NCI-H226 (cell line): Measurements from ENCODE around the gene BICC1.

ENCODE experiments used
- DNase-seq: peaks from one replicate; pipeline ENCODE4 v3.0.0-alpha.2; 2015

BICC1 gene

GRCh38 chr10:58755677-58756076 is 243.0 kb downstream of the BICC1 start:
- peak; percentile 67 for DNase-seq

DNA sequence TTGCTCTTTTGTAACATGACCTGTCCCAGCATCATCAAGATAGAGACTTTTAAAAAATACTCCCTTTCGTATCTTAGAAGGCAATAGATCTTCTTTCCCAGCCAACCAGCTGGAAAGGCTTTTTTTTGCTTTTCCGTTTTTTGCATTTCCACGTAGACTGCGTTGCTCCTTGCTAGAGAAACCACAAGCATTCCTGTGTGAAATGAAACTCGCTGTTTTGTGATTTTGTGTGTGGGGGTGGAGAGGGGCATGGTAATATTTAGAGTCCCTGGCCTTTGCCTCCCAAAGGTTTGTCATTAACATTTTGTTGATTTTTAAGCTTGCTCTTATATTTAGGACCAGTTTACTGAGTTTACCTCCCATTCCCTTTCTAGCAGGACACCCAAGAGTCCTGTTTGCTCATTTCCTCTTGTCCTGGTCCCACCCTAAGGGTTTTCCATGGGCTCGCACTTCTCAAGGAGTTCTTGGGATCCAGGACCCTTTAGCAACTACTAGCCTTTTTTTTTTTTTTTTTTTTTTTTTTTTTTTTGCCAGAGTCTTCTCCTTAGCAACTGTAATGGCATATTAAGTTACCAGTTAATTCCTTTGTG is 243.6 kb downstream of the BICC1 start:
- peak; percentile 25 for DNase-seq

- no peak for DNase-seq
Observed at GRCh38 chr10:58757352-58758065, 244.8 kb downstream of the BICC1 start.

- DNase-seq = no peak
Observed at GRCh38 chr10:58758321-58758720, 245.6 kb downstream of the BICC1 start.

- no peak for DNase-seq
Observed at GRCh38 chr10:58764087-58764747, 251.5 kb downstream of the BICC1 start.

- no peak for DNase-seq
Observed at GRCh38 chr10:58765910-58766309, 253.2 kb downstream of the BICC1 start.

DNA sequence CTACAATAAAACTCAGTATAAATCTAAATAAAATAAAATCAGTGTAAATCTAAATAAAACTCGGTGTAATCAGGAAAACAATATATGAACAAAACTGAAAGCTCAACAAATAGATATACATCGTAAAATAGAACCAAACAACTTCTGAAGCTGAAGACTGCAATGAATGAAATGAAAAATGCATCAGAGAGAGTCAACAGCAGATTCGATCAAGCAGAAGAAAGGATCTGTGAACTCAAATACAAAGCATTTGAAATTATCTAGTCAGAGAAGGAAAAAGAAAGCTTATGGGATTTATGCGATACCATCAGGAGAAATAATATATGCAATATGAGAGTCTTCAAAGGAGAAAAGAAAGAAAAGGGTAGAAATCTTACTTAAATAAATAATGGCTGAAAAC is 255.0 kb downstream of the BICC1 start:
- no peak for DNase-seq

GRCh38 chr10:58771863-58772262 is 259.2 kb downstream of the BICC1 start:
- no peak for DNase-seq

DNA sequence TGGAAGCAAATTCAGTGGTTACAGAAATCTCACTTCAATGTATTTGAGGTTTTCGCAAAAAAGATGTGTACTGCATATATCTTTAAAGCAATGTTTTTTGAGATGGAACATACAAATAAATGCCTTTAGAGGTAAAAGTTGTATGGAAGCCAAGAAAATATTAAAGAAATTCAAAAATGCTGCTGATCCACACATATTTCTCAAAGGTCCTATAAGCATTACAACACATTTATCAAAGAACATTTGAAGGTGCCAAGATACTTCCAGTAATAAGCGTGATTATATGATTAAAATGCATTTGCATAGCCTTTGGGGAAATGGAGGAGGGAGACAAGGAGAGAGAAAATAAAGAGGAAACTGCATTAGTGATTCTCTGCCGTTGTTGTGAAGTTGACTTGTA is 260.1 kb downstream of the BICC1 start:
- DNase-seq = no peak

- DNase-seq = no peak
Observed at GRCh38 chr10:58773341-58773740, 260.7 kb downstream of the BICC1 start.

DNA sequence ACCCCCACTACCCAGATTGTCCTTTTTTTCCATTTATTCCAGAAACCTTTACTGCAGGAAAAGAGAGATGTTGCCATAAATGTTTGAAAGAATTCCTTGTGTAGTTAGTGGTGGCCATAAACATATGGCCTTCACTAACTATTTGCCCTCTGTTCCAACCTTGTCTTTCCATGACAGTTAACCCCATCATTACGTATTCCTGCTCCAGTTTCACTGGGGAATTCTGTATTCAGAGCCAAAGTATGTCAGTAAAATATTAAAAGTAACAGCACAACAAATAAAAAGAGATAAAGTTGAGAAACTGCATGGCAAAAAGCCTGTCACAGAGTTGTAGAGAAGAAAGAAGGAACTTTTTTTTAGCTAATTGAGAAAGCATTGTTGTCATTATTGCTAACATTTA is 261.3 kb downstream of the BICC1 start:
- no peak for DNase-seq

DNA sequence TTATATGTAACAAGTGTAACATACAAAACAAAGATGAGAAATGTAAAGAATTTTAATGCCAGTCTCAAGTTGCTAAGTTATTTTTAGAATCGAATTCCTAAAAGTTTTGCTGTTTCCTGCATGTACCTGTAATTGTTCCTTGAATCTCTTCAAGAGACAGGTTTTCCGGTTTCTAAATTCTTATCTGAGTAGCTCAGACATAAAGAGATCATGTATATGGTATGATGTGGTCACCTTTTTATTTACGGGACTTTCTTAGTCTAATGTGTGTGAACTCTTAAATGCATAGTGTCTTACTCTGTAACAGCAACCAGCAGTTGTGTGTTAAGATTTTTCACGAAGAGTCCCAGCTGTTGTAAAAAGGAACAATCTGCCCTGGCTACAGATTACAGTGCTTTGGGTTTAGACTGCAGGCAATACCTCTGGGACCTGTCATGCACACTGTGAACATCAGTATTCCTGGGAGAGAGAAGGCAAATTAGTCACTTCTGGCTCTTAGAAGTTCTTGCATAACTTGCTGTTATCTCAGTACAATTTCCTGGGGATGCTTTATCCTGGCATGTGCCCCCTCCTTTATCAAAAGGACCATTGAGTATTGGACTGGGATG is 263.4 kb downstream of the BICC1 start:
- DNase-seq = peak; percentile 84

- DNase-seq = peak; percentile 37
Observed at GRCh38 chr10:58776568-58777318, 264.1 kb downstream of the BICC1 start.

- no peak for DNase-seq
Observed at GRCh38 chr10:58778966-58779365, 266.3 kb downstream of the BICC1 start.

DNA sequence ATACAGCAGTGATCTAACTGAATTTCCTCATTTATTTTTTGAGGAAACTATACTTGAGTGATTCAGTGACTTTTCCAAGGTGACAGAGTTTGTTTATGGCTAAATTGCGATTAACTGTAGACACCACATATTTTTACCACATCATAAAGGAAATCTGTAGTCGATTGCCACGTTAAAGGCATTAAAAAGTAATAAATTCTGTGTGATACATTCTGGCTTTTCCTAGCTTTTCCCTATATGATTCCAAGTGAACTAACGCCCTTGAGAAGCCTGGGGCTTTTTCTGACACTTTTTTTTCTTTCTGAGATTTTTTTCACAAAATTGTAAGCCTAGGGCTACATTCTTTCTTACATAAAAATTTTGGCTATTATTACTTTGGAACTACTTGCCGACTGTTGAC is 266.9 kb downstream of the BICC1 start:
- no peak for DNase-seq

DNA sequence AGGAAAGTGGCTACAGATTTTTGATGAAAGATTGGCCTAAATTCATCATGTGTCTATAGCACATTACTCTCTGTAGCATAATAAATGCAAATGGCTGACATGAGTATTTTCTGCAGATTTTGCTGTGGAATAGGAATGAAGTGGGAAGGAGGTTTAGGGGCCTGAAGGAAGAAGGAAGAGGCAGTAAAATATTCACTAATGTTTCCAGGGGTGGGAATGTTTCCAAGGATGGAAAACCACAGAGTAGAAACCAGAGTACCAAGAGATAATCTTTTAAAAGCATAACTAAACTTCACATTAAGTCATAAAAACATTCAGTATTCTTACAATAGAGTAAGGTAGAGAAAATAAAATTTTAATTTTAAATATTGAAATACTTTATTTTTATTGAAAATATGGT is 267.8 kb downstream of the BICC1 start:
- no peak for DNase-seq

GRCh38 chr10:58781873-58782488 is 269.3 kb downstream of the BICC1 start:
- peak; percentile 7 for DNase-seq

- peak; percentile 57 for DNase-seq
Observed at GRCh38 chr10:58782876-58783851, 270.5 kb downstream of the BICC1 start.

DNA sequence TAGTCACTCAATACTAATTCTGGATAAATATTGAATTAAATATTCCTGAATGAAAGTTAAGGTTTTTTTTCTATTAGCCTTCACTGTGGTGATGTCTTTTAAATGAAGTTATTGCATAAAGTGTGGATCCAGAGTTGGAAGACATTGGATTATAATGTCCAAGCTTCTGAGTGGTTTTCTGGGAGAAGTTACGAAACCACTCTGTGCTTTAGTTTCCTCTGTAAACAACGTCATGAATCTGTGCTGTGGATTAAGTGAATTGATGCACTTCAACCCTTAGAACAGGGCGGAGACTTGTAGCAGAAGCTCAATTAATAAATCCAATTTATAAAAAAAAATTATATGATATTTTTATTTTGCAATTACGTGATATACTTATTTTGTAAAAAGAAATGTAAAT is 271.7 kb downstream of the BICC1 start:
- DNase-seq = no peak

DNA sequence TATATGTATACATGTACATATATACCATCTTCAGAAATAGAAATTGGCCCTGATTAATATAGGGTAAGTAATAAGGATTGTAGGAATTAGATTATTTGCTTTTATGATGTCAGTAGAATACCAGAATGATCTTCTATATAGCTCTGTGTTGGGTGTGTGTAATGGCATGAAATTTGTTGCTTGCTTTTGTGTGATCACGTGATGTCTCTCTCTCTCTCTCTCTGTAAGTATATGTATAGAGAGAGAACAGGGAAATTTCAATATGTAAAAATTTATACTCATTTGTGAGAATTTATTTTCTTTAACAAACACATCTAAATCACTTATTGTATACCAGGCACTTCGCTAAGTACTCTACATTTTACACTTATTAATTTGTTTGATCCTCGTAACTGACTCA is 272.7 kb downstream of the BICC1 start:
- DNase-seq = no peak

- DNase-seq = peak; percentile 45
Observed at GRCh38 chr10:58791137-58791536, 278.5 kb downstream of the BICC1 start.
